WTC11 (cell line): ENCODE results near the gene ARHGAP23.

Experiments
- CREB1 ChIP-seq: sonication (generic); formaldehyde crosslinking; IDR thresholded peaks from 2 replicates; pipeline ENCODE4 v1.8.0; 2023; ENCODE audit warnings: mild to moderate bottlenecking, missing genetic modification reagents
- IRF2 ChIP-seq: sonication (generic); formaldehyde crosslinking; IDR thresholded peaks from 2 replicates; pipeline ENCODE4 v1.8.0; 2022; ENCODE audit warnings: low read depth, missing genetic modification reagents, borderline replicate concordance
- JUN ChIP-seq: sonication (generic); formaldehyde crosslinking; IDR thresholded peaks from 2 replicates; pipeline ENCODE4 v1.8.0; 2023; ENCODE audit warnings: mild to moderate bottlenecking, missing genetic modification reagents
- KAT7 ChIP-seq: sonication (generic); formaldehyde crosslinking; IDR thresholded peaks from 2 replicates; pipeline ENCODE4 v1.8.1; 2023; ENCODE audit warnings: missing genetic modification reagents, mild to moderate bottlenecking, borderline replicate concordance
- SP1 ChIP-seq: sonication (generic); formaldehyde crosslinking; conservative IDR thresholded peaks from 2 replicates; pipeline ENCODE4 v1.8.1; 2022; ENCODE audit warnings: missing genetic modification reagents
- TP53 ChIP-seq: sonication (generic); formaldehyde crosslinking; IDR thresholded peaks from 2 replicates; pipeline ENCODE4 v1.8.1; 2023; ENCODE audit warnings: mild to moderate bottlenecking, missing genetic modification reagents
- ZNF416 ChIP-seq: fragments of 250-450 bp; sonication (Bioruptor Pico); IDR thresholded peaks from 2 replicates; pipeline ENCODE4 v1.9.0; 2021; ENCODE audit warnings: mild to moderate bottlenecking, inconsistent platforms
- TF ChIP-seq, protein P1 (sequence below): fragments of 200-600 bp; IDR thresholded peaks from 2 replicates; pipeline ENCODE4 v1.8.0; 2022; ENCODE audit warnings: antibody characterized with exemption
- TF ChIP-seq, protein P2 (sequence below): sonication (generic); formaldehyde crosslinking; IDR thresholded peaks from 2 replicates; pipeline ENCODE4 v1.8.0; 2022; ENCODE audit warnings: mild to moderate bottlenecking, missing genetic modification reagents

DNA sequence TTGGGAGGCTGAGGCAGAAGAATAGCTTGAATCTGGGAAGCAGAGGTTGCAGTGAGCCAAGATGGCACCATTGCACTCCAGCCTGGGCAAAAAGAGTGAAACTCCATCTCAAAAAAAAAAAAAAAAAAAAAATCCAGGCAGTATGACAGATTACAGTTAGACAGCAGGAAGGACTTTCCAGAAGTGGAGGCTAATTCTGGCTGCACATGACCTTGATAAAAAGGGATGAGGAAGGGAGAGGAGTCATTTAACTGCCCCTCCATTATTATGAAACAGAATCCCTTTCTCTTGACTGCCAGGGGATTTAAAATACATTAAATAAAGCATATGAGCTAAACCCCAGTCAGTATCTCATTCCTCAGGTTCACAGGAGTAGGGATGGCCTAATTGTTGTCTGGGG, 1.8 kb upstream of the ARHGAP23 start:
- TF ChIP-seq, protein P1, sequence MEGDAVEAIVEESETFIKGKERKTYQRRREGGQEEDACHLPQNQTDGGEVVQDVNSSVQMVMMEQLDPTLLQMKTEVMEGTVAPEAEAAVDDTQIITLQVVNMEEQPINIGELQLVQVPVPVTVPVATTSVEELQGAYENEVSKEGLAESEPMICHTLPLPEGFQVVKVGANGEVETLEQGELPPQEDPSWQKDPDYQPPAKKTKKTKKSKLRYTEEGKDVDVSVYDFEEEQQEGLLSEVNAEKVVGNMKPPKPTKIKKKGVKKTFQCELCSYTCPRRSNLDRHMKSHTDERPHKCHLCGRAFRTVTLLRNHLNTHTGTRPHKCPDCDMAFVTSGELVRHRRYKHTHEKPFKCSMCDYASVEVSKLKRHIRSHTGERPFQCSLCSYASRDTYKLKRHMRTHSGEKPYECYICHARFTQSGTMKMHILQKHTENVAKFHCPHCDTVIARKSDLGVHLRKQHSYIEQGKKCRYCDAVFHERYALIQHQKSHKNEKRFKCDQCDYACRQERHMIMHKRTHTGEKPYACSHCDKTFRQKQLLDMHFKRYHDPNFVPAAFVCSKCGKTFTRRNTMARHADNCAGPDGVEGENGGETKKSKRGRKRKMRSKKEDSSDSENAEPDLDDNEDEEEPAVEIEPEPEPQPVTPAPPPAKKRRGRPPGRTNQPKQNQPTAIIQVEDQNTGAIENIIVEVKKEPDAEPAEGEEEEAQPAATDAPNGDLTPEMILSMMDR, result no peak
- TF ChIP-seq IRF2 (CRISPR knock-in tag) (no peak), JUN (CRISPR knock-in tag) (no peak), ZNF416 (CRISPR knock-in tag) (no peak), KAT7 (CRISPR knock-in tag) (no peak), TP53 (CRISPR knock-in tag) (no peak), CREB1 (CRISPR knock-in tag) (no peak), SP1 (CRISPR knock-in tag) (no peak)
- TF ChIP-seq, protein P2, sequence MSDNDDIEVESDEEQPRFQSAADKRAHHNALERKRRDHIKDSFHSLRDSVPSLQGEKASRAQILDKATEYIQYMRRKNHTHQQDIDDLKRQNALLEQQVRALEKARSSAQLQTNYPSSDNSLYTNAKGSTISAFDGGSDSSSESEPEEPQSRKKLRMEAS (CRISPR knock-in tag), result no peak
